Subcutaneous adipose tissue (tissue), 4 donors: Measurements from ENCODE around the gene NFILZ. TPM values are rescaled to one million over a fixed set of nuclear protein-coding genes. Genes with fewer than 3 reads are reported as not detected.

Experiments used
- CTCF ChIP-seq: fragments of 450-650 bp; IDR thresholded peaks from one replicate; pipeline ENCODE4 v1.5.1; 2016; ENCODE audit warnings: low read depth, mild to moderate bottlenecking, control low read depth, antibody characterized with exemption, moderate library complexity
- total RNA-seq, 4 donors: library from RNA; depleted of rRNA; stranded (reverse); fragments of >200 nt; gene quantifications; one replicate each; pipeline ENCODE4 v1.1.0, GENCODE V29; 2016

The NFILZ gene
- total RNA-seq, 4 donors from 2014 or later = not detected

- no peak for TF ChIP-seq CTCF
These were observed 18.3 kb upstream of the NFILZ start for GRCh38 chr19:8611877-8612806.

- no peak for TF ChIP-seq CTCF
These were observed 17.6 kb upstream of the NFILZ start for GRCh38 chr19:8612807-8613171.

GRCh38 chr19:8614455-8614854 lies 16.0 kb upstream of the NFILZ start:
- TF ChIP-seq CTCF = no peak

- no peak for TF ChIP-seq CTCF
These were observed 15.4 kb upstream of the NFILZ start for GRCh38 chr19:8615024-8615423.

- TF ChIP-seq CTCF = no peak
These were observed 14.4 kb upstream of the NFILZ start for GRCh38 chr19:8615813-8616596.

- TF ChIP-seq CTCF = no peak
These were observed 13.6 kb upstream of the NFILZ start for GRCh38 chr19:8616861-8617260.

GRCh38 chr19:8617984-8618383 lies 12.4 kb upstream of the NFILZ start:
- no peak for TF ChIP-seq CTCF
